Gastrocnemius medialis (tissue), 4 donors: ENCODE measurements around the gene FOXL1.

Experiments used
- CTCF ChIP-seq, 5 experiments: fragments of 450-650 bp in 3 of 5; fragments of 200-600 bp in 2 of 5; sonication (generic) in 2 of 5; IDR thresholded peaks in 4 of 5; conservative IDR thresholded peaks in 1 of 5; 1 replicate in 4 of 5; 2 replicates in 1 of 5; pipeline ENCODE4 v1.5.1; 2016 to 2019; ENCODE audit warnings: antibody characterized with exemption in 5 of 5, mild to moderate bottlenecking in 3 of 5, moderate library complexity in 3 of 5
- POLR2A ChIP-seq, 2 donors: fragments of 450-650 bp; IDR thresholded peaks; one replicate each; pipeline ENCODE4 v1.6.1; 2017; ENCODE audit warnings: antibody characterized with exemption in 2 of 2, mild to moderate bottlenecking in 2 of 2, moderate library complexity in 2 of 2

GRCh38 chr16:86546638-86547013 is 31.7 kb upstream of the FOXL1 start:
- TF ChIP-seq CTCF (IDR thresholded peaks at IDR 0.05 in 4 of 5, conservative IDR thresholded peaks at IDR 0.05 in 1 of 5), result no peak
- TF ChIP-seq POLR2A (IDR thresholded peaks at IDR 0.05), result no peak
